ENCODE results near the gene LANCL3. TPM values are rescaled to one million over a fixed set of nuclear protein-coding genes. Genes with fewer than 3 reads are reported as not detected.

The LANCL3 gene
- total RNA-seq, 4 donors from 2014 or later, result 1.8 to 3.2 (median 2.5) TPM

DNA sequence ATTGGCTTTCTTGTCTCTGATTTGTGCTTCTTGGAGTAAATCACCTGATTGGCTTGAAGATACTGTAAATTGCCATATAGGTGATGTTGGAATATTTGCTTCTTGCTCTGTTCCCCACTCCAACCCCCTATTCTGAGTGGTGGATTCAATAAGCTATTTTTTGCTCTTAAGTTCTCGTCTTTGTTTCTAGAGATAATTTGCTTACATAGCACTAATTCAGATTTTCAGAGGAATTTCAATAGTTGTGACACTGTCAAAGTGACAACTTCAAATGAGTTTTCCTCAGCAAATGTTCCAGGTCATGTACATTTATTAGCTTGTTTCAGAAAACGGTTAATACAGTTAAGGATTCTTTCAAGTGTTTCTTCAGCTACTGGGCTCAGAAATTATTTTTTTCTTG is 18.6 kb downstream of the LANCL3 start:
- no peak overlapping the region for H3K4me3 ChIP-seq
- no peak overlapping the region for H3K27ac ChIP-seq
- WGBS, result 50% methylated on average over 2 of the region's 2 CpGs
- TF ChIP-seq, protein P1, sequence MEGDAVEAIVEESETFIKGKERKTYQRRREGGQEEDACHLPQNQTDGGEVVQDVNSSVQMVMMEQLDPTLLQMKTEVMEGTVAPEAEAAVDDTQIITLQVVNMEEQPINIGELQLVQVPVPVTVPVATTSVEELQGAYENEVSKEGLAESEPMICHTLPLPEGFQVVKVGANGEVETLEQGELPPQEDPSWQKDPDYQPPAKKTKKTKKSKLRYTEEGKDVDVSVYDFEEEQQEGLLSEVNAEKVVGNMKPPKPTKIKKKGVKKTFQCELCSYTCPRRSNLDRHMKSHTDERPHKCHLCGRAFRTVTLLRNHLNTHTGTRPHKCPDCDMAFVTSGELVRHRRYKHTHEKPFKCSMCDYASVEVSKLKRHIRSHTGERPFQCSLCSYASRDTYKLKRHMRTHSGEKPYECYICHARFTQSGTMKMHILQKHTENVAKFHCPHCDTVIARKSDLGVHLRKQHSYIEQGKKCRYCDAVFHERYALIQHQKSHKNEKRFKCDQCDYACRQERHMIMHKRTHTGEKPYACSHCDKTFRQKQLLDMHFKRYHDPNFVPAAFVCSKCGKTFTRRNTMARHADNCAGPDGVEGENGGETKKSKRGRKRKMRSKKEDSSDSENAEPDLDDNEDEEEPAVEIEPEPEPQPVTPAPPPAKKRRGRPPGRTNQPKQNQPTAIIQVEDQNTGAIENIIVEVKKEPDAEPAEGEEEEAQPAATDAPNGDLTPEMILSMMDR (IDR thresholded peaks at IDR 0.05), result no peak
- TF ChIP-seq POLR2A (IDR thresholded peaks at IDR 0.05) (no peak), POLR2AphosphoS5 (IDR thresholded peaks at IDR 0.05) (no peak), EP300 (IDR thresholded peaks at IDR 0.05) (no peak)
- DNase-seq (ENCODE audit: low spot score in 2 of 2), result no peak
- H3K27me3 ChIP-seq, result no peaks in the 10 kb centered on the region
- no peaks in the 10 kb centered on the region for H3K9me3 ChIP-seq
- no peaks in the 10 kb centered on the region for H3K4me1 ChIP-seq
- no peaks in the 10 kb centered on the region for H3K36me3 ChIP-seq

DNA sequence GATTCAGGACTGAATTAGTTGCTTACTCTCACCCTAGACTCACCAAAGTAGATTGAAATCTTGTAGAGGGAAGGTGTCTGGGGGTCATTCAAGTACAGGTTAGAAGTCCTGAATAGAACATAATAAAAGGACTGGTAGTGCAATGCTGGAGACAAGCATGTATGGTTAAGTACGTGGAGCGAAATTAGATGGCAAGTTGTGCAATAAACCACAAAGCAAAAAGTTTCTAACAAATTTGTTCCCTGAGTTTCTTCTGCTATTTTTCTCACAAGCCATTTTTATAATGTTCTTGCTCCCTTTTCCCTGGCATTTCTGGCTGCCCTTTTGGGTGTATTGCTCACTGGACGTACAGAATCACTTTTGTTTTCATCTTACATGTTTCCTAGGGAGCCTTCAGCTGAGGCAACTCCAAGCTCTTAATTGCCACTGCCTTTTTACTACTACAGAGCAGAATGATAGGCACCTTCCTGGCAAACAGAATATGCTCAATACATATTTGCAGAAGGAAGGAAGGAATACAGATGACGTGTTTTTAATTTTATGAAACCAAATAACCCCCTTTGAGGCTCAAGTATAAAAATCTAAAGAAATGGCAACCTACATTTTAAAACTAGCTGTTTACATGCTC is 23.4 kb downstream of the LANCL3 start:
- WGBS, result 56% methylated on average over 4 of the region's 4 CpGs
- Histone ChIP-seq H3K9me3 (no peaks in the 10 kb centered on the region), H3K4me3 (no peak overlapping the region), H3K4me1 (no peaks in the 10 kb centered on the region), H3K36me3 (no peaks in the 10 kb centered on the region), H3K27ac (no peak overlapping the region), H3K27me3 (no peaks in the 10 kb centered on the region)
- TF ChIP-seq, protein P1 (IDR thresholded peaks at IDR 0.05), result no peak
- TF ChIP-seq POLR2AphosphoS5 (IDR thresholded peaks at IDR 0.05) (no peak), POLR2A (IDR thresholded peaks at IDR 0.05) (no peak), EP300 (IDR thresholded peaks at IDR 0.05) (no peak)
- no peak for DNase-seq (ENCODE audit: low spot score in 2 of 2)

DNA sequence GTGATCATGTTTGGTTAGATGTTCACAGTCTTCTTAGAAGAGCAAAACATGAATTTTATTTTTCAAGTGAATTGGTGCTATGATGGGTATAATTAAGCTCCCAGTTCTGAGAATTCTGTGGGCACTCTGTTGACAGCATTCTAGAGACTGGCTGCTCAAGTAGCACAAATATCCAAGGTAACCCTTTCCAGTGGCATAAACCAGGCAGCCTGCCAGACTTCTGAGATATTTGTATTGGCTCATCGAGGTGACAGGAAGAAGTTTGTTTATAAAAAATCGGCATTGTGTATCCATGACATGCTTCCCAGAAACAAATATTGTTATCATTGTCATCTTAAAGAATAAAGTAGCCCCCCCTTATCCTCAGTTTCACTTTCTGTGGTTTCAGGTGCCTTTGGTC is 28.3 kb downstream of the LANCL3 start:
- no peaks in the 10 kb centered on the region for H3K27me3 ChIP-seq
- no peaks in the 10 kb centered on the region for H3K9me3 ChIP-seq
- no peak overlapping the region for H3K4me3 ChIP-seq
- no peaks in the 10 kb centered on the region for H3K4me1 ChIP-seq
- H3K27ac ChIP-seq, result no peak overlapping the region
- WGBS, result 36% methylated on average over 2 of the region's 2 CpGs
- H3K36me3 ChIP-seq, result no peaks in the 10 kb centered on the region
- DNase-seq (ENCODE audit: low spot score in 2 of 2), result no peak
- TF ChIP-seq, protein P1 (IDR thresholded peaks at IDR 0.05), result no peak
- no peak for TF ChIP-seq EP300 (IDR thresholded peaks at IDR 0.05)
- TF ChIP-seq POLR2AphosphoS5 (IDR thresholded peaks at IDR 0.05), result no peak
- no peak for TF ChIP-seq POLR2A (IDR thresholded peaks at IDR 0.05)

- 60% methylated on average over 1 of the region's 1 CpG for WGBS
- Histone ChIP-seq H3K4me3 (no peak overlapping the region), H3K4me1 (no peaks in the 10 kb centered on the region), H3K9me3 (no peaks in the 10 kb centered on the region), H3K27me3 (no peaks in the 10 kb centered on the region), H3K36me3 (no peaks in the 10 kb centered on the region), H3K27ac (no peak overlapping the region)
- DNase-seq (ENCODE audit: low spot score in 2 of 2), result no peak
- TF ChIP-seq POLR2AphosphoS5 (IDR thresholded peaks at IDR 0.05) (no peak), POLR2A (IDR thresholded peaks at IDR 0.05) (no peak), EP300 (IDR thresholded peaks at IDR 0.05) (no peak)
- TF ChIP-seq, protein P1 (IDR thresholded peaks at IDR 0.05), result no peak
Observed at GRCh38 chrX:37603938-37604409, 32.5 kb downstream of the LANCL3 start.

GRCh38 chrX:37607243-37607642 is 35.8 kb downstream of the LANCL3 start:
- H3K9me3 ChIP-seq, result no peaks in the 10 kb centered on the region
- TF ChIP-seq EP300 (IDR thresholded peaks at IDR 0.05) (no peak), POLR2A (IDR thresholded peaks at IDR 0.05) (no peak), POLR2AphosphoS5 (IDR thresholded peaks at IDR 0.05) (no peak)
- TF ChIP-seq, protein P1 (IDR thresholded peaks at IDR 0.05), result no peak
- no peaks in the 10 kb centered on the region for H3K27me3 ChIP-seq
- 61% methylated on average over 2 of the region's 2 CpGs for WGBS
- no peak overlapping the region for H3K4me3 ChIP-seq
- no peaks in the 10 kb centered on the region for H3K36me3 ChIP-seq
- no peak for DNase-seq (ENCODE audit: low spot score in 2 of 2)
- no peak overlapping the region for H3K27ac ChIP-seq
- H3K4me1 ChIP-seq, result no peaks in the 10 kb centered on the region

Data from suprapubic skin (tissue), 4 donors.